Pancreas (tissue), 10 donors: Measurements from ENCODE around the gene LAIR2. TPM values are rescaled to one million over a fixed set of nuclear protein-coding genes. Genes with fewer than 3 reads are reported as not detected.
A peak's percentile ranks its signal among the peaks of the same experiment; 100 is the strongest.

Experiments
- ATAC-seq, 4 donors: fragments of 200-7000 bp; cut with Tn5 transposase; one replicate each; pipeline versions ENCODE4 v1.8.0 to v1.9.1; 2020; ENCODE audit warnings: mild to moderate bottlenecking in 4 of 4, moderate library complexity in 4 of 4
- DNase-seq, 6 donors: peaks; one replicate each; pipeline ENCODE4 v3.0.0-alpha.2; 2020
- FAIRE-seq: peaks from 2 replicates; lab custom pipeline; 2012; peaks lifted over from hg19 to GRCh38; lab: Jason Lieb, UNC
- H3K27ac ChIP-seq, 4 donors: fragments of 200-600 bp; sonication (generic); 1 replicate in 3 of 4; 2 replicates in 1 of 4; pipeline versions ENCODE4 v1.5.0 to v1.8.0; 2020
- H3K27me3 ChIP-seq, 4 donors: fragments of 200-600 bp; one replicate each; pipeline ENCODE4 v1.8.0; 2021
- H3K36me3 ChIP-seq, 3 donors: fragments of 200-600 bp; sonication (generic) in 1 of 3; one replicate each; pipeline versions ENCODE4 v1.5.0 to v1.8.0; 2020 to 2021
- H3K4me1 ChIP-seq, 3 donors: fragments of 200-600 bp; one replicate each; pipeline ENCODE4 v1.8.0; 2021
- H3K4me3 ChIP-seq, 4 donors: fragments of 200-600 bp; sonication (generic) in 2 of 4; one replicate each; pipeline versions ENCODE4 v1.5.0 to v1.8.0; 2020 to 2021
- H3K9me3 ChIP-seq, 4 donors: fragments of 200-600 bp; one replicate each; pipeline ENCODE4 v1.8.0; 2021
- CTCF ChIP-seq, 4 donors: fragments of 200-600 bp; sonication (generic) in 3 of 4; IDR thresholded peaks; one replicate each; pipeline versions ENCODE4 v1.5.0 to v1.8.0; 2021; ENCODE audit warnings: antibody characterized with exemption in 4 of 4
- WGBS, 2 donors: extraction: QIAGEN DNeasy Blood & Tissue Kit; methylation state at CpG; one replicate each; pipeline ENCODE4 v1.1.7; 2013; 5-methylcytosine and 5-hydroxymethylcytosine counted together
- intact Hi-C, 3 donors: fragments of 100-400 bp; cut with DNase I; formaldehyde crosslinking; loops; one replicate each; pipeline versions ENCODE4 v1.11.1 to v1.14.2; 2022
- polyA plus RNA-seq, 2 donors: library from polyadenylated mRNA; stranded (reverse); fragments of 200-250 nt; gene quantifications; one replicate each; pipeline ENCODE4 v1.2.3, GENCODE V29; 2013
- total RNA-seq, 6 donors: library from RNA; stranded (reverse); fragmentation: NEBNext Ultra II Directional in 4 of 6; extraction: Animal tissue kit (Norgen Biotek cat#: 25700) in 4 of 6; gene quantifications; one replicate each; pipeline versions ENCODE4 v1.2.1 to v1.2.4, GENCODE V29; 2021 to 2023
- donor health status: healthy with polysubstance abuse.
- donor health status: DM: no; HTN: no; CAD: no; lungs with moderate emphysema.
- donor health status: DM: no; HTN: no; CAD: no.
- donor health status: control.
- donor health status: control.
- donor health status: Bipolar disorder and iron deficiency.
- donor health status: DM: yes; HTN: yes; CAD: no.
- donor health status: DM: no; HTN: no; CAD: no.
- donor health status: DM: no; HTN: no; CAD: no.
- donor health status: DM: yes; HTN: yes; CAD: no.

Gene LAIR2
- total and polyA plus RNA-seq, 8 donors = not detected

GRCh38 chr19:54549224-54549623, 46.6 kb downstream of the LAIR2 start:
- no peak for ATAC-seq
- DNase-seq = no peak
- 57 to 68% methylated on average over 14 of the region's 14 CpGs for WGBS, 2 donors
- intact Hi-C loops = no loop called here
- Histone ChIP-seq H3K4me1 (no peaks in the 10 kb centered on the region), H3K4me3 (no peak overlapping the region), H3K27ac (no peak overlapping the region), H3K27me3 (no peaks in the 10 kb centered on the region), H3K9me3 (no peaks in the 10 kb centered on the region), H3K36me3 (no peaks in the 10 kb centered on the region)
- no peak for TF ChIP-seq CTCF (IDR thresholded peaks at IDR 0.05)
- FAIRE-seq = no peak

DNA sequence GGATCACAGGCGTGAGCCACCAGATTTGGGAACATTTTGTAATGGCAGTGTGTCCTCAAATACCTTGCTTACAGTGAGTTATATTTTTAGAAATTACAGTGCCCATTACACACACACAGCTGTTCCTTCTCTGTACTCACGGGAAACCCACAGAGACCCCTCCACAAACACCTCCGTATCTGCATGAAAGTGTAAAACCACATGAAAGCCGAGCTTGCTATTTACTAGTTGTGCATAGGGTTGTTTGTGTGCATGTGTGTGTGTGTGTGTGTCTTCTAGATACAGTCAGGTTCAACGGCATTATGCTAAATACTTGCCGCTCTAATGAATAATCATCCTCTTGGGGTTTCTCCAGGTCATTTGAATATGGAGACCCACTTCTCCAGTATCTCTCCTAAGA, 48.7 kb downstream of the LAIR2 start:
- Histone ChIP-seq H3K27me3 (no peaks in the 10 kb centered on the region), H3K27ac (no peak overlapping the region), H3K36me3 (no peaks in the 10 kb centered on the region), H3K4me1 (no peaks in the 10 kb centered on the region), H3K9me3 (no peaks in the 10 kb centered on the region), H3K4me3 (no peak overlapping the region)
- TF ChIP-seq CTCF (IDR thresholded peaks at IDR 0.05) = no peak
- no peak for ATAC-seq
- FAIRE-seq = no peak
- intact Hi-C loops = no loop called here
- no peak for DNase-seq
- 67 to 84% methylated on average over 6 of the region's 6 CpGs for WGBS, 2 donors

GRCh38 chr19:54551950-54552912, 49.6 kb downstream of the LAIR2 start:
- Histone ChIP-seq H3K4me3 (no peak overlapping the region), H3K27ac (no peak overlapping the region), H3K27me3 (no peaks in the 10 kb centered on the region), H3K4me1 (no peaks in the 10 kb centered on the region), H3K36me3 (no peaks in the 10 kb centered on the region), H3K9me3 (no peaks in the 10 kb centered on the region)
- FAIRE-seq (no peak), ATAC-seq (peak in 1 of 4 donors; percentile 64), DNase-seq (peak in 1 of 6 donors; percentile 36)
- WGBS, 2 donors = 68 to 73% methylated on average over 22 of the region's 22 CpGs
- TF ChIP-seq CTCF (IDR thresholded peaks at IDR 0.05) = no peak
- intact Hi-C loops = no loop called here

GRCh38 chr19:54552913-54553310, 50.3 kb downstream of the LAIR2 start:
- FAIRE-seq (no peak), DNase-seq (no peak), ATAC-seq (no peak)
- no peak for TF ChIP-seq CTCF (IDR thresholded peaks at IDR 0.05)
- no peaks in the 10 kb centered on the region for H3K9me3 ChIP-seq
- no peaks in the 10 kb centered on the region for H3K36me3 ChIP-seq
- H3K27ac ChIP-seq = no peak overlapping the region
- intact Hi-C loops = no loop called here
- H3K27me3 ChIP-seq = no peaks in the 10 kb centered on the region
- H3K4me3 ChIP-seq = no peak overlapping the region
- no peaks in the 10 kb centered on the region for H3K4me1 ChIP-seq
- 72 to 79% methylated on average over 15 of the region's 15 CpGs for WGBS, 2 donors

GRCh38 chr19:54554006-54554405, 51.4 kb downstream of the LAIR2 start:
- no peaks in the 10 kb centered on the region for H3K4me1 ChIP-seq
- no peaks in the 10 kb centered on the region for H3K9me3 ChIP-seq
- no peak overlapping the region for H3K4me3 ChIP-seq
- FAIRE-seq (no peak), ATAC-seq (no peak), DNase-seq (no peak)
- H3K36me3 ChIP-seq = no peaks in the 10 kb centered on the region
- H3K27ac ChIP-seq = no peak overlapping the region
- no peaks in the 10 kb centered on the region for H3K27me3 ChIP-seq
- intact Hi-C loops = no loop called here
- no peak for TF ChIP-seq CTCF (IDR thresholded peaks at IDR 0.05)
- 55 to 67% methylated on average over 10 of the region's 10 CpGs for WGBS, 2 donors
